ENCODE measurements around the gene COLEC11.

DNA sequence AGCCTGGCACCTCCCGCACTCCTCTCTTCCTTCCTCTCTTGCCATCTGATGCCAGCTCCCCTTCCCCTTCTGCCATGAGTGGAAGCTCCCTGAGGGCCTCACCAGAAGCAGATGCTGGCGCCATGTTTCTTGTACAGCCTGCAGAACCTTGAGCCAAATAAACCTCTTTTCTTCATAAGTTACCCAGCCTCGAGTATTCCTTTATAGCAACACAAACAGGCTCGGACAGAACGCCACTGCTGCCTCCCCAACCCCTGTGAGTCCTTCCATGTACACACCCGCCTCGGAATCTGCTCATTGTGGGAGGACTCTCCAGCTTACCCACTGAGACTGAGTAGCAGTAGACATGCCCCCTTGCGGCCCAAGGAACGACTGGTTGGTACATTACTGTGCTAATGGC, 28.1 kb upstream of the COLEC11 start:
- TF ChIP-seq, protein P1, sequence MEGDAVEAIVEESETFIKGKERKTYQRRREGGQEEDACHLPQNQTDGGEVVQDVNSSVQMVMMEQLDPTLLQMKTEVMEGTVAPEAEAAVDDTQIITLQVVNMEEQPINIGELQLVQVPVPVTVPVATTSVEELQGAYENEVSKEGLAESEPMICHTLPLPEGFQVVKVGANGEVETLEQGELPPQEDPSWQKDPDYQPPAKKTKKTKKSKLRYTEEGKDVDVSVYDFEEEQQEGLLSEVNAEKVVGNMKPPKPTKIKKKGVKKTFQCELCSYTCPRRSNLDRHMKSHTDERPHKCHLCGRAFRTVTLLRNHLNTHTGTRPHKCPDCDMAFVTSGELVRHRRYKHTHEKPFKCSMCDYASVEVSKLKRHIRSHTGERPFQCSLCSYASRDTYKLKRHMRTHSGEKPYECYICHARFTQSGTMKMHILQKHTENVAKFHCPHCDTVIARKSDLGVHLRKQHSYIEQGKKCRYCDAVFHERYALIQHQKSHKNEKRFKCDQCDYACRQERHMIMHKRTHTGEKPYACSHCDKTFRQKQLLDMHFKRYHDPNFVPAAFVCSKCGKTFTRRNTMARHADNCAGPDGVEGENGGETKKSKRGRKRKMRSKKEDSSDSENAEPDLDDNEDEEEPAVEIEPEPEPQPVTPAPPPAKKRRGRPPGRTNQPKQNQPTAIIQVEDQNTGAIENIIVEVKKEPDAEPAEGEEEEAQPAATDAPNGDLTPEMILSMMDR (IDR thresholded peaks at IDR 0.05), result no peak
- TF ChIP-seq POLR2AphosphoS5 (IDR thresholded peaks at IDR 0.05; ENCODE audit: insufficient read depth in 1 of 2, low read depth in 1 of 2), result no peak
- no peak for TF ChIP-seq POLR2A (IDR thresholded peaks at IDR 0.05)
